Smooth muscle cell of the umbilical artery (primary cell): Measurements from ENCODE around the gene TEX51. TPM values are rescaled to one million over a fixed set of nuclear protein-coding genes. Genes with fewer than 3 reads are reported as not detected.

ENCODE experiments used
- total RNA-seq: library from RNA; depleted of rRNA; stranded (reverse); fragments of >200 nt; gene quantifications from 2 replicates; pipeline ENCODE4 v1.2.3, GENCODE V29; 2014

Gene TEX51
- total RNA-seq = not detected in 2 replicates

GRCh38 chr2:126898636-126899035 lies at the start of gene TEX51:
TSS of gene TEX51 (plus strand) at chr2:126898890. CDS start at chr2:126898919, 29 bp downstream.

Other genes starting within 250 kb of the TEX51 start
- 37.4 and 38.0 TPM in 2 replicates for gene GYPC, start 242.7 kb upstream of the TEX51 start, total RNA-seq
- 34.4 and 44.0 TPM in 2 replicates for gene BIN1, start 208.3 kb downstream of the TEX51 start, total RNA-seq